ENCODE data around the gene CACNA1H. TPM values are rescaled to one million over a fixed set of nuclear protein-coding genes. Genes with fewer than 3 reads are reported as not detected.

The CACNA1H gene
- total RNA-seq, 1 donor from 2014 or later = 42.8 TPM

DNA sequence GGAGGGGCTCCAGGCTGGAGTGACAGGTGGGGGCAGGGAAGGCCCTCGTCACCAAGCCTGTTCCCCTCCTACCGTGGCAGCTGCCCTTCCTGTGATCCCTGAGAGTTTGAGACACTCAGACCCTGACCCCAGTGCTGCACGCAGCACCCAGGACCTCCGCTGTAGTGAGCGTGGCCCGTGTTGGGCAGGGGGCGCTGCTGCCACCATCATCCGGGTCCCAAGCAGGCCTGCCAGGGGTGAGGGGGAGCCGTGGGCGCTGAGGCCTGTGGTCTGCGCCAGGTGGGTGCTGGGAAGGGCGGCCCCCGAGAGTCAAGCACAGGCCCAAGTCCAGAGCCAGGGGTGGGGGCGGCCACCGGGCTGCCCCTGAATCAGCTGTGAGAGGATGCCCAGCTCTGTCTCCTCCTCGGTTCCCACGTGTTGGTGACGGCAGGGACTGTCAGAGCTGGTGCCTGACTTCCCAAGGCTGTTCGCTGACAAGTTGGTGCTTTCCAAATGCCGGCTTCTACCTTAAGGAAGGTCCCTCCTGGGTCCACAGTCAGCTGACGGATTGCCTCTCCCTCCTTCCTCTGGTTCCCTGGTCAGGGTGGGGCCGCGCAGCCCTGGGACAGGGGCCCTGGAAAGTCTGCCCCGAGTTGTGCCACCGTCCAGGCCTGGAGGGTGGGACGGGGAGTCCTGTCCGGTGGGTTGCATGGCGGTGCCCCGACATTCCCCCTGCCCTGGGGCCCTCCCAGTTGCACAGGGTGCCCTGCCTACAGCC, 41.1 kb downstream of the CACNA1H start:
- Mint-ChIP-seq H3K4me1 (ENCODE audit: low read depth) (peaks cover 1% of the 10 kb centered on the region), H3K27me3 (no peaks in the 10 kb centered on the region), H3K4me3 (ENCODE audit: low read depth) (no peak overlapping the region), H3K27ac (no peak overlapping the region), H3K36me3 (ENCODE audit: insufficient read depth) (no peaks in the 10 kb centered on the region), H3K9me3 (ENCODE audit: low read depth) (no peaks in the 10 kb centered on the region)
- TF ChIP-seq, protein P1, sequence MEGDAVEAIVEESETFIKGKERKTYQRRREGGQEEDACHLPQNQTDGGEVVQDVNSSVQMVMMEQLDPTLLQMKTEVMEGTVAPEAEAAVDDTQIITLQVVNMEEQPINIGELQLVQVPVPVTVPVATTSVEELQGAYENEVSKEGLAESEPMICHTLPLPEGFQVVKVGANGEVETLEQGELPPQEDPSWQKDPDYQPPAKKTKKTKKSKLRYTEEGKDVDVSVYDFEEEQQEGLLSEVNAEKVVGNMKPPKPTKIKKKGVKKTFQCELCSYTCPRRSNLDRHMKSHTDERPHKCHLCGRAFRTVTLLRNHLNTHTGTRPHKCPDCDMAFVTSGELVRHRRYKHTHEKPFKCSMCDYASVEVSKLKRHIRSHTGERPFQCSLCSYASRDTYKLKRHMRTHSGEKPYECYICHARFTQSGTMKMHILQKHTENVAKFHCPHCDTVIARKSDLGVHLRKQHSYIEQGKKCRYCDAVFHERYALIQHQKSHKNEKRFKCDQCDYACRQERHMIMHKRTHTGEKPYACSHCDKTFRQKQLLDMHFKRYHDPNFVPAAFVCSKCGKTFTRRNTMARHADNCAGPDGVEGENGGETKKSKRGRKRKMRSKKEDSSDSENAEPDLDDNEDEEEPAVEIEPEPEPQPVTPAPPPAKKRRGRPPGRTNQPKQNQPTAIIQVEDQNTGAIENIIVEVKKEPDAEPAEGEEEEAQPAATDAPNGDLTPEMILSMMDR (IDR thresholded peaks at IDR 0.05; ENCODE audit: unreplicated experiment) = no peak
- DNase-seq (ENCODE audit: low spot score, unreplicated experiment) = no peak

DNA sequence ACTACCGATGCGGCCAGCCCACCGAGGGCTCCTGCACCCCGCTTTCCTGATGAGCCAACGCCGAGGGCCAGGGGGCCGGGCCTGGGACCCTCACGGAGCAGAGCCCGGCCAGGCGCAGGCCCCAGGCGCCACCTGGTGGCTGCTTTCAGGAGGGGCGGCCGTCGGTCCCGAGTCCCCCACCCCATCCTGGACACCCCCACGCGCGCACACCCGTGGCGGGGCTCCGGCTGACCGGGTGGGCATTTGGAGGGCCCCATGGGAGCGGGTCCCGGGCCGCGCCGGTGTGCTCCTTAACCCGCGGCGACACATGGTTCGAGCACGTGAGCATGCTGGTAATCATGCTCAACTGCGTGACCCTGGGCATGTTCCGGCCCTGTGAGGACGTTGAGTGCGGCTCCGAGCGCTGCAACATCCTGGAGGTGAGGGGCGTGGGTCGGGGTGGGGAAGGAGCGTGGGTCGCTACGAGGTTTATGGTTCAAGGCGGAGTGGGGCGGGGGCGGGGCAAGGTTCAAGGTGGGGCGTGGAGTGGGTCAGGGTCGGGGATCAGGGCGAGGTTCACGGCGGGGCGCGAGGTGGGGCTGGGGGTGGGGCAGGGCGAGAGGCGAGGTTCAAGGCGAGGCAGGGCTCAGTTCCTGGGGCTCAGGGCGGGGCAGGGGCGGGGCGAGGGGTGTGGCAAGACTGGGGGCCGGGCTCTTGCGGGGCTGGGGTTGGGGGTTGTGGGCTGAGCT, 41.9 kb downstream of the CACNA1H start:
- Mint-ChIP-seq H3K36me3 (ENCODE audit: insufficient read depth) (peaks cover under 1% of the 10 kb centered on the region), H3K4me1 (ENCODE audit: low read depth) (peaks cover 1% of the 10 kb centered on the region), H3K27me3 (no peaks in the 10 kb centered on the region), H3K4me3 (ENCODE audit: low read depth) (no peak overlapping the region), H3K27ac (no peak overlapping the region), H3K9me3 (ENCODE audit: low read depth) (no peaks in the 10 kb centered on the region)
- peak; percentile 38 for DNase-seq (ENCODE audit: low spot score, unreplicated experiment)
- TF ChIP-seq, protein P1 (IDR thresholded peaks at IDR 0.05; ENCODE audit: unreplicated experiment) = peak; percentile 86

DNA sequence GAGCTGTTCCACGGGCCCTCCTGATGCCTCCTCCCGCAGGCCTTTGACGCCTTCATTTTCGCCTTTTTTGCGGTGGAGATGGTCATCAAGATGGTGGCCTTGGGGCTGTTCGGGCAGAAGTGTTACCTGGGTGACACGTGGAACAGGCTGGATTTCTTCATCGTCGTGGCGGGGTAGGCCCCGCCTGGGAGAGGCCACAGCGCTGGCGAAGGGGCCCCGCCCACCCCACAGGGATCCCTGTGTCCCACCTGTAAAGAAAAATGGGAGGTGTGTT, 42.4 kb downstream of the CACNA1H start:
- peaks cover 2% of the 10 kb centered on the region for H3K36me3 Mint-ChIP-seq (ENCODE audit: insufficient read depth)
- TF ChIP-seq, protein P1 (IDR thresholded peaks at IDR 0.05; ENCODE audit: unreplicated experiment) = no peak

DNA sequence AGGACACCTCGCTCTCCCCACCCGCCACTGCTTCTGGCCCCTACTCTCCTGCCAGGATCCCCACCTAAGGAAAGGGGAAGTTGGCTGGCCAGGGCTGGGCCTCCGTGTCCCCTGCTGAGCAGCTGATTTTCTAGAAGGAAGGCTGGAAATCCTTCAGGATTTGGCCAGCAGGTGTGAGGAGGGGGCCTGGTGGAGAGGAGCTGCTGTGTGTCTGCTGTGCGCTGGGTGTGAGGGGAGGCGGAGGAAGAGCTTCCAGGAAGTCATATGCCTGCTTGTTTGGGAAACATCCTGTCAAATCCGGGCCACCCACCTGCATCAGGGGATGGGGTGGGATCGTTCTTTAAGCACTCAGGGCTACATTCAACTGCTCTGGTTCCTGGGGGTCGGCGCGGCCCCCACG, 43.6 kb downstream of the CACNA1H start:
- Mint-ChIP-seq H3K27ac (no peak overlapping the region), H3K4me3 (ENCODE audit: low read depth) (no peak overlapping the region), H3K4me1 (ENCODE audit: low read depth) (peaks cover 1% of the 10 kb centered on the region), H3K27me3 (no peaks in the 10 kb centered on the region), H3K36me3 (ENCODE audit: insufficient read depth) (peaks cover 5% of the 10 kb centered on the region), H3K9me3 (ENCODE audit: low read depth) (no peaks in the 10 kb centered on the region)
- no peak for DNase-seq (ENCODE audit: low spot score, unreplicated experiment)
- TF ChIP-seq, protein P1 (IDR thresholded peaks at IDR 0.05; ENCODE audit: unreplicated experiment) = no peak

More for the DNA sequence above, 42.4 kb downstream of the CACNA1H start:
- Mint-ChIP-seq H3K4me1 (ENCODE audit: low read depth) (peaks cover 1% of the 10 kb centered on the region), H3K9me3 (ENCODE audit: low read depth) (no peaks in the 10 kb centered on the region), H3K27ac (no peak overlapping the region), H3K27me3 (no peaks in the 10 kb centered on the region), H3K4me3 (ENCODE audit: low read depth) (no peak overlapping the region)
- no peak for DNase-seq (ENCODE audit: low spot score, unreplicated experiment)

DNA sequence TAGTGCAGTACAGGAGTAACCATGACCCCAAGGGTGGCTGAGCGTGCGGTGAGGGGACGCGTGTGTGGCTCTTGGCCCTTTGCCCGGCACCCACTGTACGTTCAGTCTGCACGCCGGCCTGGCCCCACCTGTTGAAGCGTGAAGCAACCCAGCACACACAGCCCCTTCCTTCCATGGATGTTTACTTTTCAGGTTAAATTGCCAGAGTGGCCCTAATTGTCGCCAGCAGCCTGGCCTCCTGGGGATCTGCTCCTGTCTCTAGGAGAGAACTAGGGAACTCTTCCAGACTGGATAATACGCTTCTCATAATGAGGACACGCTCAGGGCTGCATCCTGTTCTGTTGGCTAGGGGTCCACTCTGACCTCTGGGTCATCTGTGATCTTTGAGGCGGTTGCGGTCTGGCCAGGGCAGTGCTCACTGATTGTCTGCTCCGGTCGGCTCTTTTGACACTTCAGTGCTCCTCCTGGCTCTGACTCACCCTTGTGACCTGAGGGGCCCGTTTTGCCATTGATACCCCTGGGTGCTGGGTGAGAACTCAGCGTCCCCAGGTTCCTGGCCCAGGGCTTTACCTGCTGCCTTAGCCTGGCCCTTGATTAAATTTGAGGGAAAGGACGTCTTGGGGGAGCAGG, 44.4 kb downstream of the CACNA1H start:
- H3K4me3 Mint-ChIP-seq (ENCODE audit: low read depth) = no peak overlapping the region
- peaks cover 6% of the 10 kb centered on the region for H3K36me3 Mint-ChIP-seq (ENCODE audit: insufficient read depth)

More for the DNA sequence above, 44.4 kb downstream of the CACNA1H start:
- TF ChIP-seq, protein P1 (IDR thresholded peaks at IDR 0.05; ENCODE audit: unreplicated experiment) = no peak
- Mint-ChIP-seq H3K4me1 (ENCODE audit: low read depth) (peaks cover 1% of the 10 kb centered on the region), H3K27ac (no peak overlapping the region), H3K9me3 (ENCODE audit: low read depth) (no peaks in the 10 kb centered on the region), H3K27me3 (no peaks in the 10 kb centered on the region)
- DNase-seq (ENCODE audit: low spot score, unreplicated experiment) = no peak

Data from progenitor cell of endocrine pancreas (in vitro differentiated cells).